ENCODE results near the gene BIRC2. TPM values are rescaled to one million over a fixed set of nuclear protein-coding genes. Genes with fewer than 3 reads are reported as not detected.

Gene BIRC2
- total RNA-seq, 1 experiment from 2014 or later, result 104 TPM

DNA sequence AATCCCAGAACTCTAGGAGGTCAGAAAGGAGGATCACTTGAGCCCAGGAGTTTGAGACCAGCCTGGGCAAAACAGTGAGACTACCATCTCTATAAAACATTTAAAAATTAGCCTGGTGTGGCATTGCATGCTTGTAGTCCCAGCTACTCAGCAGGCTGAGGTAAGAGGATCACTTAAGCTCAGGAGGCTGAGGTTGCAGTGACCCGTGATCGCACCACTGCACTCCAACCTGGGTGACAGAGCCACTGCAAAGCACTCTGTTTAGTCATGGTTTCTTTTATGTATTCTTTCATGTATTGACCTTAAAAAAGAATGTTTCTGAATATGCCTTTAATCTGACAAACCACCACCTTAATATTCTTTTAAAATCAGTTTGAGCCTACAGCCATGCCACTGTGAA, 52.2 kb downstream of the BIRC2 start:
- DNase-seq (ENCODE audit: low read depth), result no peak

GRCh38 chr11:102400603-102401002, 53.6 kb downstream of the BIRC2 start:
- no peak for DNase-seq (ENCODE audit: low read depth)

- DNase-seq (ENCODE audit: low read depth), result no peak
These were observed 54.9 kb downstream of the BIRC2 start for GRCh38 chr11:102401905-102402304.

GRCh38 chr11:102402548-102402947, 55.5 kb downstream of the BIRC2 start:
- DNase-seq (ENCODE audit: low read depth), result no peak

GRCh38 chr11:102405501-102405900, 58.5 kb downstream of the BIRC2 start:
- DNase-seq (ENCODE audit: low read depth), result no peak

- DNase-seq (ENCODE audit: low read depth), result no peak
These were observed 59.1 kb downstream of the BIRC2 start for GRCh38 chr11:102406099-102406498.

- no peak for DNase-seq (ENCODE audit: low read depth)
These were observed 60.9 kb downstream of the BIRC2 start for GRCh38 chr11:102407901-102408300.

GRCh38 chr11:102408339-102408738, 61.3 kb downstream of the BIRC2 start:
- DNase-seq (ENCODE audit: low read depth), result no peak

- DNase-seq (ENCODE audit: low read depth), result no peak
These were observed 63.4 kb downstream of the BIRC2 start for GRCh38 chr11:102410382-102410784.

- no peak for DNase-seq (ENCODE audit: low read depth)
These were observed 64.1 kb downstream of the BIRC2 start for GRCh38 chr11:102411142-102411541.

- no peak for DNase-seq (ENCODE audit: low read depth)
These were observed 66.5 kb downstream of the BIRC2 start for GRCh38 chr11:102413497-102413896.

GRCh38 chr11:102414559-102414958, 67.5 kb downstream of the BIRC2 start:
- no peak for DNase-seq (ENCODE audit: low read depth)

DNA sequence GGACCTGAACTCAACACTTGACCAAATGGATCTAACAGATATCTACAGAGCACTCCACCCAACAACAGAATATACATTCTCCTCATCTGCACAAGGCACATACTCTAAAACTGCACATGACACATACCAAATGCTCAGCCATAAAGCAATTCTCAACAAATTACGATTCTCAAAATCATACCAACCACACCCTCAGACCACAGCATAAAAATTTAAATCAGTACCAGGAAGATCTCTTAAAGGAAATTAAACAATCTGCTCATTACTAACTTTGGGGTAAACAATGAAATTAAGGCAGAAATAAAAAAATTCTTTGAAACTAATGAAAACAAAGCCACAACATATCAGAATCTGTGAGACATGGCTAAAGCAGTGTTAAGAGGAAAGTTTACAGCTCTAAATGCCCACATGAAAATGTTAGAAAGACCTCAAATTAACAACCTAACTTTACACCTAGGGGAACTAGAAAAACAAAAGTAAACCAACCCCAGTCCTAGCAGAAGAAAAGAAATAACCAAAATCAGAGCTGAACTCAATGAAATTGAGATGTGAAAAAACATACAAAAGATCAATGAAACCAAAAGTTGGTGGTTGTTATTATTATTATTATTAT, 68.4 kb downstream of the BIRC2 start:
- DNase-seq (ENCODE audit: low read depth), result no peak

DNA sequence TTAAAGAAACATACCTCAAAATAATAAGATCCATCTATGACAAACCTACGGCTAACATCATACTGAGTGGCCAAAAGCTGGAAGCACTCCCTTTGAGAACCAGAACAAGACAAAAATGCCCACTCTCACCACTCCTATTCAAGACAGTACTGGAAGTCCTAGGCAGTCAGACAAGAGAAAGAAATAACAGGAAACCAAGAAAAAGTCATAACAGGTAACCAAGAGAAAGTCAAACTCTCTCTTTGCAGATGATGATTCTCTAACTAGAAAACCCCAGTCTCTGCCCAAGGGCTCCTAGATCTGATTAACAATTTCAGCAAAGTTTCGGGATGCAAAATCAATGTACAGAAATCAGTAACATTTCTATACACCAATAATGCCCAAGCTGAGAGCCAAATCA, 70.0 kb downstream of the BIRC2 start:
- DNase-seq (ENCODE audit: low read depth), result no peak

DNA sequence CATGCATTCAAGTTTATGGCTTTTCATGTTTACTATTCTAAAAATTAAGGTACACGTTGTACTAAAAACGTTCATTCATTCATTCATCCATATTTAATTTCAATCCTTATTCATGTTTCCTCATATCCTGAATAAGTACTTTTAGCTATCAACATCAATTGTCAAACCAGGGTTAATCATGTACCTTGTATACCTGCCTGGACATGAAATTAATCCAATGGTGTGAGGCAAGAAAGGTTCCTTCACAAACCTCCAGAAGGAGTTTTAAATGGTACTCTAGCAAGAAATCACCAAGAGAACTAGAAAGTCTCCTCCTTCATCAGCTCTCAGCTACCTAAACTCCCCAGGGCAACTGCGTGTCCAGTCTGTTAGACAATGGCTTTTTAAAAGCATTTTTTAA, 72.2 kb downstream of the BIRC2 start:
- DNase-seq (ENCODE audit: low read depth), result no peak

DNA sequence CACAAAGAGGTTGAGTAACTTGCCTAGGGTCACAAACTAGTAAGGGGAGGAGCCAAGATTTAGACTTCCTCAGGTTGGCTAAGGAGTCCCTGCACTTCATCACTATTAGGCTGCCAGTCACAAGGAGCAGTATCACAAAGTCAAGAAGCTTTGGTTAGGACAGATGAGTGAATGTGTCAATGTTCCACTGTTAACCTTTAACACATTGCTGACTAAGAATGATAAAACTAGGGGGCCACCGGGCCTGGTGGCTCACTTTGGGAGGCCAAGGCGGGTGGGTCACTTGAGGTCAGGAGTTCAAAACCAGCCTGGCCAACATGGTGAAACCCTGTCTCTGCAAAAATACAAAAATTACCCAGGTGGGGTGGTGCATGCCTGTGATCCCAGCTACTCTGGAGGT, 73.5 kb downstream of the BIRC2 start:
- DNase-seq (ENCODE audit: low read depth), result no peak

- DNase-seq (ENCODE audit: low read depth), result no peak
These were observed 74.2 kb downstream of the BIRC2 start for GRCh38 chr11:102421261-102421660.

- DNase-seq (ENCODE audit: low read depth), result no peak
These were observed 76.1 kb downstream of the BIRC2 start for GRCh38 chr11:102422817-102423712.

- no peak for DNase-seq (ENCODE audit: low read depth)
These were observed 76.9 kb downstream of the BIRC2 start for GRCh38 chr11:102423936-102424335.

DNA sequence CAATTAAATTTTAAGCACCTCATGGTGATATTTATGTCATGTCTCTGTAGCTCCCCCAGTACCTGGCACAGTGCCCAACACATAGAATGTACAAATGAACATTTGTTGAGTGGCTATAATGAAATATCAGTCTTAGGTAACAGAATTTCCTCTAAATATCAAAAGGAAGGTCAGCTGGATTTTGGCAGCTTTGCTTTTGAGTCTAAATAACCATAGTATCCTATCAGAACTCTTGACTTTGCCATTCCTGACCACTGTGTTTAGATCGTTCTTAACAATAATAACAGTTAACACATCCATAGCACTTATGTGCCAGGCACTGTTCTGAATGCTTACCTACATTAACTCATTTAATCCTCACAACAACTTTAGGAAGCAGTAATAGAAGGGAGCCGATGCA, 79.0 kb downstream of the BIRC2 start:
- DNase-seq (ENCODE audit: low read depth), result no peak

- DNase-seq (ENCODE audit: low read depth), result no peak
These were observed 79.6 kb downstream of the BIRC2 start for GRCh38 chr11:102426570-102426969.

- no peak for DNase-seq (ENCODE audit: low read depth)
These were observed 80.1 kb downstream of the BIRC2 start for GRCh38 chr11:102427068-102427467.

All from M059J (cell line).